HG03045 (cell line): ENCODE data around the gene EVI5L.
"Not testable (repeated sequence)": the region's sequence is repeated elsewhere in the genome, so short reads cannot be mapped to it uniquely, and the experiment has no call there.

Experiments used
- ATAC-seq: cut with Tn5 transposase; IDR thresholded peaks from one replicate; pipeline ENCODE4 v1.9.1; 2021; ENCODE audit warnings: mild to moderate bottlenecking, moderate library complexity; ENCODE audit not compliant: unreplicated experiment

The EVI5L gene

DNA sequence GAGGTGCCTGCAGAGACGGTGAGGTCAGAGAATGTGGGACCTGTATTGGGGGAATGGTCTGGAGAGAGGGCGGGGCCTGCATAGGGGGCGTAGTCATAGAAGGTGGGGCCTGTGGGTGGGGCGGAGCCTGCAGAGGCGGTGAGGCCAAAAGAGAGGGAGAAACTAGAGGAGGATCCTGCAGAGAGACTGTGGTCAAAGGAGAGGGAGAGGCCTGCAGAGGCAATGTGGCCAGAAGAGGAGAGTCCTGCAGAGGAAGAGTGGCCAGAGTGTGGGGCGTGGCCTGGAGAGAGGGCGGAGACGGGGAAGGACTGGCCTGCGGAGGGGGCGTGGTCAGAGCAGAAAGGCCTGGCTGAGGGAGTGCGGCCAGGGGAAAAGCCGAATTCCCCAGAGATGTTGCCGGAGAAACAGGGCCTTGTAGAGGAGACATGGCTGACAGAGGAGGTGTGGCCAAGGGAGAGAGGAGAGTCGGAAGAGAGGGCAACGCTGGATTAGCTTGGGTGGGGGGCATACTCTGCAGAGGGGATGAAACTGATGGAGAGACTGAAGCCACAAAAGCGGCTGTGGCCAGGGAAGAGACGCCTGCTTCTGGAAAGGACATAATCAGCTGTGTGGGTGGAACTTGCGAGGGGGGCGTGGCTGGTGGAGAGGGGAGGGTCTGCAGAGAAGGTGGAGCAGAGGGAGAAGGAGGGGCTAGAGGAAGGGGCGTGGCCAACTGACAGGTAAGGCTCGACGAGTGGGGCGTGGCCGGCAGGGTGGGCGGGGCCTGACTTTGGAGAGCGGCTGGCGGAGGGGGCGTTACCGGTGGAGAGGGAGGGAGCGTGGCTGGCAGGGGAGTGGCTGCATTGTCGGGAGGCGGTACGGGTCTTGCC lies 41.7 kb downstream of the EVI5L start:
- no peak for ATAC-seq

DNA sequence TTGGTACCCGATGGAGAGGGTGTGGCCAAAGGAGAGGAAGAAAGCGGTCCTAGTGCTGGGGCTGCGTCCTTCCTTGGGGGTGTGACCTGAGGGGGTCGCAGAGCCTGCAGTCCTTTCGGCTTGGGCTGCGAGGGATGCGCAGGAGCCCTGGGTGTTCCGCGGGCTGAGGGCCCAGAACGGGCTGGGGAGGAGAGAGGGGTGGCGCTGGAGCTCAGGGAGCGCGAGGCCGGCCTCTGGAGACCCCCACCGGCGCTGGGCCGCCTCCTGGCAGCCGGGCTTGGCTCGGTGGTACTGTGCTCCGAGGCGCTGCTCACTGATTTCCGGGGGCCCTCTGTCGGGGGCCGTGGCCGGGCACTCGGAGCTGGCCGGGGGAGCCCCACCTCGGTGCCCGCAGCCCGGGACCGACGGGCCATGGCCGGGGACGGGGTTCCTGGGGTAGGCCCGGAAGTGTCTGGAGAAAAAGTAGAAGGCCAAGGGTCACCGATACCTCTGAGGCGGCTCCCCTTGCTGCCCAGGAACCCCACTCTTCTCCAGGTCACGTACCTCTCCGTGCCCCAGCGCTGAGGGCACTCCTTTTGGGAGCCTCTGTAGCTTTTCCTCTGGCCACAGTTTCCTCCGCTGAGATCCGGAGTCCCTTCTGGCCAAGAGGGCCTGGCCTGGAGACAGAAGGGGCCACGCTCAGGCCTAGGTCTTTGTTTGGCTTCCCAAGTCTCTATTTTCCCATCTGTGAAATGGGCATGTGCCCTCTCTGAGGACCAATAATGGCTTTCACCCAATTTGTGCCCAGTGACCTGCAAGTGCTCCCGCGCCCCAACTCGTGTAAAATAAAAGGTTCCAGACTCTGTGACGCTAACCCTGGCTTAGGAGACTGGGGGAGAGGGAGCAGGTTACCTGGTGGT lies 42.5 kb downstream of the EVI5L start:
- no peak for ATAC-seq

DNA sequence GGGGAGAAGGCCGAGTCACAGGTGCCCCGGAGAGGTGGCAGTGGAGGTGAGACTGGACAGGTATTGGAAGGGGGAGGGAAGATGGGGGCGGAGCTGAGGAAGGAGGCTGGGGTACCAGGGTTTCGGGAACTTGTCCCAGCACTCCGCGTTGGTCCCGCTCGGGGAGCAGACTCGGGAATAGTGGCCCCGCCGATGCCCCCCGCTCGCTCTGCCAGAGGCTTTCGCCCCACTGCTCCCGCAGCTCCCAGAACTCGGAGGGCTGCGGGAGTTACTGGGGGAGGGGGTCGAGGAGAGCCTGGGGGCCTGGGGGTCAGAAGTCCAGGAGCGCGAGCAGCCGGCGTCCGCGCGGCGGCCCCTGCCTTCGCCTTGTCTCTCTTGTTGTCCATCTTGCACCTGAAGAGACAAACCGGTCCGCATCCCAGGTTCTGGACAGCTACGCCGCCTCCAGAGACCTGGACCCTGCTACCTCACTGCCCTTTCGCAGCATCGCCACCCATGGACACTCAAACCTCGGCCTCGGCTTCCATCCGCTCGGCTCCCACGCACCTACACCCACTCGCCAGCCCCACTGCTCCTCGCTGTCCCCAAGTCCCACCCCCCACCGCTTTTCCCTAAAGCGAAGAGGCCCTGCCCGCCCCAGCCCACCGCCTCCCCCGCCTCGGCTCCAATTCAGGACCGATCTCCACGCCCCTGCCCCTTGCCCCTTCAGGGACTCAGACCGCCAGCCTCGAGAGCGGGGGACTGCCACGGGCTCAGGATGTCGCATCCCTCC lies 43.5 kb downstream of the EVI5L start:
- ATAC-seq = no peak

DNA sequence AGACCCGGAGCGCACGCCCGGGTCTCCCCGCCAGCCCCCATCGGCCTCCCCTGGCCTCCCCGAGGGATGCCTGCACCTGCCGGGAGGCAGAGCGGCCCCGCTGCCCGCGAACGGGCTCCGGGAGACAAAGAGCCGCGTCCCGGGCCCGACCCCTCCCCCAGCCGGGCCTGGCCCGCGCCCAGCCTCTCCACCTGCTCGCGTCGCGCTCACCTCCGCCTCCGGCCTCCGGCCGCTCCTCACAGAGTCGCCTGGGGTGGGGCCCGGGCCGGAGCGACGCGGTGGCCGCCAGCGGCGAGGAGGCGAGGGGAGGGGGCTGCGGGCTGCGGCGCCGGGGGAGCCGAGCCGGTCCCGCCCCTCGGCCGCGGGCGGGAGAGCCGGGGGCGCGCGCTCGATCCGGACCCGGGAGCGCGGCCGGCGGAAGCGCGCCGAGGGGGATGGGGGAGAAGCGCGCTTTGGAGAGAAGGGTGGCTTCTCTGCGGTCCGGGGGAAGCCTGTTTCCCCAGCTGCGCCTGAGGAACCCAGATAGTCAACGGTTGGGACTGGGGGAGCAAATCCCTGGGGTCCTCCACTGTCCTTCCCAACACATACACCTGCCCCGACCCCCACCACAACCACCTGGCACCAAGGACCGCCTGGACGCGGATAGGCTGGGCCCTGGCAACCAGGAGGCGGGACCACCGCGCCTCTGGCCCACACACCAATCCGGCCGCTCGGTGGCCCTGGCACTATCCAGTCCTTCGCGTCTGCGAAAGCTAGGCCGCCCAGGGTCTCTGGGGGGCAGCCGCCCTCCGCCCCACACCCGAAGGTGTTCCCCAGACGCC lies 44.3 kb downstream of the EVI5L start, which contains the start of gene PRR36:
Gene PRR36 (minus strand): TSS at position 315 of the 821 bp plus-strand sequence. CDS start 701 bp downstream, outside the sequence.
- ATAC-seq = no peak

DNA sequence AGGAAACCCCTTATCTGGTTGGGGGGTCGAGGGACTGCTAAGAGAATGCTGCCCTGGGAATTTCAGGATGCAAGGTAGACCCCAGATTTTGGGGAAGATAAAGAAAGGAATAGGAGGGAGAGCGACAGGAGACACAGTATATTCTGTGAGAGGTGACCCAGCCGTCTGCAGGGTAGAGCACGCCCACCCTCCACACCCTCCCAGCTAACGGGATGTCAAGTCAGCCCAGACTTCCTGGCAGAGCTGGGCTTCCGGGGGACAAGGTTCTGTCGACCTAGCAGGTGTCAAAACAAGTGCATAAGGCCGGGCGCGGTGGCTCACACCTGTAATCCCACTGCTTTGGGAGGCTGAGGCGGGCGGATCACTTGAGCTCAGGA lies 44.9 kb downstream of the EVI5L start:
- ATAC-seq = no peak

DNA sequence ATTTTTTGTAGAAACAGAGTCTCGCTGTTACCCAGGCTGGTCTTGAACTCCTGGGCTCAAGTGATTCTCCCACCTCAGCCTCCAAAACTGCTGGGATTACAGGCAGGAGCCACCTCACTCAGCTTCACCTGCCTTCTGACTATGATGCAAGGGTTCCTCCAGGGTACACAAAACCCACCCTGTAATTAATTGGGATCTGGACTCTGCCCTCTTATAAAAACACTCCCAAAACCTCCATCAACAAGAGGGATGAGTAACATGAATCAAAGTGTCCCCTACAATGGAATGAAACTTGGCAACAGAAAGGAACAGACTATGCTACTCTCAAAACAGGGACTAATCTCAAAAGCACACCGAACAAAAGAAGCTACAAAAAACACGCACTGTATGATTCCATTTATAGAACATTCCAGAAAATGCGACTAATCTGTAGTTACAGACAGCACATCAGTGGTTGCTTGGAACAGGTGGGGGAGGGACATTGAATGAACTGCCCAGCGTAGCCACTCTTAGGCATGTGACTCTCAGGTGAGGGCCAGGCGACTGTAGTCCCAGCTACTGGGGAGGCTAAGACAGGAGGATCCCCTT lies 47.3 kb downstream of the EVI5L start:
- no peak for ATAC-seq

DNA sequence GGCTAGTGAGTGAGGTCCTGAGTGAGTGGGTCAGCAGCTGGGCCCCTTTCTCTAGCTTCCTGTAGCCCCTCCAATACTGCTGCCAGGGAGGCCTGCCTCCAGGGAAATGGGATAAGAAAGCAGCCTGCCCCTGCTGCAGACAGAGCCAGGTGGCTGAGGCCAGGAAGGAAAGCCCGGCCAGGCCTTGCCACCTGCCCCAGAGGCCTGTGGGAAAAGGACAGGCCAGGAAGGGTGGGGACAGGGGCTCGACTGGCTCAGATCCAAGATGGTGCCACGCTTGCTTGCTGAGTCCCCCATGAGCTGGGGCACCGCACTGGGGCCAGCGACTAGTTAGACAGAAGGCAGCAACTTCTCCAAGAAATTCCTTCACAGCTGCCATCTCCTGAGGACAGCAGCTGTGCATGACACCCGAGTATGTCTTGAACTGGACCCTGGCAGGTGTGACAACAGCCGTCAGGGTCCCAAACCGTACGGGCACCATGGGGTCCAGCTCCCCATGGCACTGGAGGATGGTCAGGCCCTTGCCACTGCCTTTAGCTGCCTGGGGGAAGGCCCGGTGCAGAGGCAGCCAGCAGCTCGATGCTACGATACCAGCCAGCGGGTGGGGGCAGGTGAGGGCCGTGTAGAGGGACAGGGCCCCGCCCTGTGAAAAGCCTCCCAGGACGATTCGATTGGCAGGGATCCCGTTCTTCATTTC lies 49.2 kb downstream of the EVI5L start:
- ATAC-seq = no peak

DNA sequence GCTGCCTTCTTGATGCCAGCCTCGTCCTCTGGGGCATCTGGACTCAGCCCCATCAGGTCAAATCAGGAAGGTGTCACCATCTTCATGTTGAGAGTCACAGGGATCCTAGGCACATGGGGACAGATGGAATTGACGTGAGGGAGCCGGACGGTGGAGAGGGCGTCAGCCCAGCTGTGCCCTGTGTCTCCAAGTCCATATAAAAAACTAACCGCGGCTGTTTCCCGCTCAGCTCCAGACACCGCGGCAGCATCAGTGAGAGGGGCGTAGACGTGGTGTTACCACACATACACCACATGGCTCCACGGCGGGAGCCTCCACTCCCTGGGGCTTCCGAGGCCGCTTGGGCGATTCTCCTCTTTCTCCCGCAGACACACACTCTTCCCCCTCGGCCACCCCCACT lies 49.8 kb downstream of the EVI5L start:
- no peak for ATAC-seq

DNA sequence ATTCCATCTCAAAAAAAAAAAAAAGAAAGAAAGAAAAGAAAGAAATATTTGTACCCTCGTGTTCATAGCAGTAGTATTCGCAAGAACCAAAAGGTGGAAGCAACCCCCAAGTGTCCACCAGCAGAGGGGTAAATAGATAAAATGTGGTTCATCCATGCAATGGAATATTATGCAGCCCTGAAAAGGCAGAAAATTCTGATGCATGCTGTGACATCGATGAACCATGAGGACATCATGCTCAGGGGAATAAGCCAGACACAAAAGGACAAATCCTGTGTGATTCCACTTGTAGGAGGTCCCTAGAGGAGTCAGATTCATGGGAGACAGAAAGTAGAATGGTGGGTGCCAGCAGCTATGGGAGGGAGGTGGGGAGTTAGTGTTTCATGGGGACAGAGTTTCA lies 51.9 kb downstream of the EVI5L start:
- ATAC-seq = no peak

DNA sequence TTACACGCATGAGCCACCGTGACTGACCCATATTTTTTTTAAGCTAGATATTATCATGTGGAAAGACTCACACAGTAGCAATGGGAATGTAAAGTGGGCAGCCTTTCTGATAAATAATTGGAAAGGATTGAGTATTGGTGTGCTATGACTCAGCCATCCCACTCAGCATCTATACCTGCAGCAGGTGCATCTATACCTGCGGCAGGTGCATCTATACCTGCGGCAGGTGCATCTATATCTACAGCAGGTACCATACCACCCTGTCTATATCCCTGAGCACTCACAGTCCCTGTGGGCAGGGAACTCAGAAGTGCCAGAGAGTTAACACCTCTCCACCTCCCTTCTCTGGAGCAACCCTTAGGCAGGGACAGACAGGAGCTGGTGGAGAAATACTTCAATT lies 53.1 kb downstream of the EVI5L start:
- no peak for ATAC-seq

DNA sequence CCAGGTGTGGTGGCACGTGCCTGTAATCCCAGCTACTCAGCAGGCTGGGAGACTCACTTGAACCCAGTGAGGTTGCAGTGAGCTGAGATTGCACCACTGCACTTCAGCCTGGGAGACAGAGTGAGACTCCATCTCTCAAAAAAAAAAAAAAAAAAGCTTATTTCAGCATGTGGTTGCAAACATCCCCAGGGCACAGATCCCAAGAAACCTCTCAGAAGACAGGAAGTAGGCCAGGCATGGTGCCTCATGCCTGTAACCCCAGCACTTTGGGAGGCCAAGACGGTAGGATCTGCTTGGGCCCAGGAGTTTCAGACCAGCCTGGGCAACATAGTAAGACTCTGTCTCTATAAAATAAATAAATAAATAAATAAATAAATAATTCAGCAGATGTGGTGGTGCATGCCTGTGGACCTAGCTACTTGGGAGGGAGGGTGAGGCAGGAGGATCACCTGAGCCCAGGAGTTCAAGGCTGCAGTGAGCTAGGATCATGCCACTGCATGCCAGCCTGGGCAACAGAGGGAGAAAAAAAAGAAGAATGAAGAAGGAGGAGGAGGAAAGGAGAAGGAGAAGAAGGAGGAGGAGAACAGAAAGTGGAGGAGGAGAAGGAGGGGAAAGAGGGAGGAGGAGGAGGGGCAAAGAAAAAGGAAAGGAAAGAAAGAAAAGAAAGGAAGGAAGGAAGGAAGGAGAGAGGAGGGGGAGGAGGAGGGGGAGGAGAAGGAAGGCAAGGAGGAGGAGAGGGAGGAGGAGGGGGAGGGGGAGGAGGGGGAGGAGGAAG lies 54.0 kb downstream of the EVI5L start:
- ATAC-seq = no peak

DNA sequence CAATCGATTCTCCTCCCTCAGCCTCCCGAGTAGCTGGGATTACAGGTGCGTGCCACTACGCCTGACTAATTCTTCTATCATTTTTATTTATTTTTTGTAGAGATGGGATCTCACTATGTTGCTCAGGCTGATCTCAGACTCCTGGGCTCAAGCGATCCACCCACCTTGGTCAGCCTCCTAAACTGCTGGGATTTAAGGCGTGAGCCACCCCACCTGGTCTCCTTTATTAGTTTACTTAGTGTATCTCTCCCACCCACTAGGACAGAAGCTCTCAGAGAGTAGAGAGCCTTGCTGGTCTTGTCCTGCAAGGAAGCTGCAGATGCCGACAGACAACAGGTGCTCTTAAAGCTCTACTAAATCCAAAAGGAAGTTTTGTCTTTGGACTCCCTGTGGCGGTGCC lies 55.8 kb downstream of the EVI5L start:
- no peak for ATAC-seq

DNA sequence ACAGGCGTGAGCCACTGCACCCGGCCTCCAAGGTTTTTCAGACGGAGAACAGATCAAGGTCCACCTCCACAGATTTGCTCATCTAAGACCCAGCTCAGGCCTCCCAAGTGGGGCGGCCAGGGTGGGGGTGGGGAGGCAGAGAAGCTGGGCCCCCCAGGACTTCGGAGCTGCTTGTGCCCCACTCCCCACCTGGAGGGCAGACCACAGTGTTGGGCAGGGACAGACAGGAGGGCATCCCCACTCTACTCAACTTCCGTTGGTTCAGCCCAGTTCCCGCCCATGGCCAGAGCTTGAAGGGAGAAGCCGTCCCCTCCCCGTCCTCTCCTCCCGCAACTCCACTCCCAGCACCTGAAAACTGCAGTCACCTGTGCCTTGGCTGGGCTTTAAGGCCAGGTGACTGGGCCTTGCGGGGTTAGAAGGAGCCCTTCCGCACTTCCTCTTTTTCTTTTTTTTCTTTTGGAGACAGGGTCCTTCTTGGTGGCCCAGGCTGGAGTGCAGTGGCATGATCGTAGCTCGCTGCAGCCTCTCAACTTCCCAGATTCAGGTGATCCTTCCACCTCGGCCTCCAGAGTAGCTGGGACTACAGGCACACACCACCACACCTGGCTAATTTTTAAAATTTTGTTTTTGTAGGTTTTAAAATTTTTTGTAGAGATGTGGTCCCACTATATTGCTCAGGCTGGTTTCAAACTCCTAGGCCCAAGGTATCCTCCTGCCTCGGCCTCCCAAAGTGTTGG lies 57.6 kb downstream of the EVI5L start:
- ATAC-seq = no peak

DNA sequence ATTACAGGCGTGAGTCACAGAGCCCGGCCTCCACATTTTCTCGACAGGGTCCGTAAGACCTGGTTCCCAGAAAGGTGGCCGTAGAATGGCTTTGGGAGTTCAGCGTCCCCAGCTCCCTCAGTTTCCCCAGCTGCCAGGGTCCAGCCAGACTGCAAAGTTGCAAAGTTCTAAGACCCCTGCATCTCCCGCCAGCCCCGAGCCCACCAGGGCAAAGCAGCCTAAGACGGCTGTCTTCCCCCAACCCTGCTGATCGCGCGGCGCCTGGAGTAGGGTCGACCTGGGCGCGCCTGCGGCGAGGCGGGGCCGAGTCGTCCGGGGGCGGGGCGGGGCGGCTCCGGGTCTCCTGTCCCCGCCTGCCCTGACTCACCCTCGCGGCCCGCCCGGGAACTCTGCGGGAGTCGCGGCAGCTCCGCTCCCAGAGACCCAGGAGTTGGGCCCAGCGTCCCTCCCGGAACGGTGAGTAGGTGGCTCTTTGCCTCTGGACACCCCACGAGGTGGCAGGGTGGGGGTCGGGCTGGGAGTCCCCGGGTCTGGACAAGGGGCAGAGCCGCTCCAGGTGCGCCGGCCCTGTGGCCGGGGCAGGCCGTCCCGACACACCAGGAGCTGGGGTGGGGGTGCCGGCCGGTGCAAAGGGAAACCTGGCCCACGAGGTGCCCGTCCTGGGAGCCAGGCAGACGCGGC lies 58.3 kb downstream of the EVI5L start, which contains the start of gene LRRC8E:
Gene LRRC8E (plus strand): TSS at position 366 of the 681 bp plus-strand sequence. CDS start 7,094 bp downstream, outside the sequence.
- no peak for ATAC-seq

DNA sequence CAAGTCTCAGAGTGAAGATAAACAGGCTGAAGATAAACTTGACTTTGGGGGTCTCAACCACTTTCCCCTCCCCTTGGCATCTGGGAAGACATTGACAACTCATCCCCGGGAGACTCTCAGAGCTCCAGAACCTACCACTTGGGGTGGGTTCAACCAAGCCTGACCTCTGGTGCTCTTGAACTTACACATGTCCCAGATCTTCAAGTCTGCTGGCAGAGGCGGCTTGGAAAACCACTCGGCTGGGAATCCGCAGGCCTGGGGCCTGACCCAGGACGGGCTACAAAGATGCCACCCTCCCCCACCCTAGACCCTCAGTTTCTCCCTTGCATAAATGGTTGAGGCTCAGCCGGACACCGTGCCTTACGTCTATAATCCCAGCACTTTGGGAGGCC lies 58.8 kb downstream of the EVI5L start:
- ATAC-seq = no peak

DNA sequence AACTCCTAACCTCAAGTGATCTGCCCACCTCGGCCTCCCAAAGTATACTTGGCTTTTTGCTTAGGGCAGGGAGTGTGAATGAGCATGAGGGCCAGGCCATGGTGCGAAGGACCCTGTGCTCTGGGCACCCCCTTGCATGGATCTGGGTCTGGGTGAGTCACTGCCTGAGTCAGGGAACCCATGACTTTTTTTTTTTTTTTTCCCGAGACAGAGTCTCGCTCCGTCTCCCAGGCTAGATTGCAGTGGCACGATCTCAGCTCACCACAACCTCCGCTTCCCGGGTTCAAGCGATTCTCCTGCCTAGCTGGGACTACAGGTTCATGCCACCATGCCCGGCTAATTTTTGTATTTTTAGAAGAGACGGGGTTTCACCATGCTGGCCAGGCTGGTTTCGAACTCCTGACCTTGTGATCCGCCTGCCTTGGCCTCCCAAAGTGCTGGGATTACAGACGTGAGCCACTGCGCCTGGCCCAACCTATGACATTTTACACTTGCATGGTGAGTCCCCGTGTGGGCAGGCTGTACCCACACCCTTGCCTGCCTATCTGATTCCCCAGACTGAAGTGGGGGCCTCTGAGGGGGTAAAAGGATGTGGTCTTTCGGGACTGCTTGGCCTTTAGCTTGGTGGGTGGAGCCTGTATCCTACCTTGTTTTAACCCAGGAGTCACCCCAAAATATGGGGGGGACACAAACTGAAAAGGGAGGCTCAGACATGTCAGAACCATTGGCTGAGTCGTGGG lies 63.5 kb downstream of the EVI5L start:
- ATAC-seq = not testable (repeated sequence)
